HG03520 (cell line): ENCODE measurements around the gene MAPK9.
"Not testable (repeated sequence)": the region's sequence is repeated elsewhere in the genome, so short reads cannot be mapped to it uniquely, and the experiment has no call there.

Experiments
- ATAC-seq: cut with Tn5 transposase; IDR thresholded peaks from one replicate; pipeline ENCODE4 v1.9.1; 2021; ENCODE audit warnings: mild to moderate bottlenecking, moderate library complexity; ENCODE audit not compliant: unreplicated experiment

The MAPK9 gene

GRCh38 chr5:180241600-180241999 lies 50.3 kb downstream of the MAPK9 start:
- no peak for ATAC-seq

- ATAC-seq = no peak
These were observed 53.3 kb downstream of the MAPK9 start for GRCh38 chr5:180238631-180239030.

- no peak for ATAC-seq
These were observed 56.0 kb downstream of the MAPK9 start for GRCh38 chr5:180235846-180236245.

GRCh38 chr5:180235077-180235476 lies 56.8 kb downstream of the MAPK9 start:
- no peak for ATAC-seq

GRCh38 chr5:180234271-180234670 lies 57.6 kb downstream of the MAPK9 start:
- no peak for ATAC-seq

GRCh38 chr5:180233729-180234128 lies 58.2 kb downstream of the MAPK9 start:
- ATAC-seq = no peak

GRCh38 chr5:180230017-180230416 lies 61.9 kb downstream of the MAPK9 start:
- ATAC-seq = no peak

- ATAC-seq = no peak
These were observed 69.8 kb downstream of the MAPK9 start for GRCh38 chr5:180222056-180222455.

GRCh38 chr5:180217797-180218196 lies 74.1 kb downstream of the MAPK9 start:
- no peak for ATAC-seq

GRCh38 chr5:180216646-180217171 lies 75.2 kb downstream of the MAPK9 start:
- no peak for ATAC-seq

GRCh38 chr5:180215783-180216630 lies 75.9 kb downstream of the MAPK9 start:
- no peak for ATAC-seq

- no peak for ATAC-seq
These were observed 76.8 kb downstream of the MAPK9 start for GRCh38 chr5:180214870-180215770.

- no peak for ATAC-seq
These were observed 78.2 kb downstream of the MAPK9 start for GRCh38 chr5:180213657-180214207.

GRCh38 chr5:180213256-180213600 lies 78.7 kb downstream of the MAPK9 start:
- ATAC-seq = no peak

- no peak for ATAC-seq
These were observed 79.3 kb downstream of the MAPK9 start for GRCh38 chr5:180212363-180213255.

- ATAC-seq = no peak
These were observed 80.2 kb downstream of the MAPK9 start for GRCh38 chr5:180211761-180212035.

GRCh38 chr5:180210961-180211760 lies 80.7 kb downstream of the MAPK9 start:
- ATAC-seq = no peak

- ATAC-seq = not testable (repeated sequence)
These were observed 81.8 kb downstream of the MAPK9 start for GRCh38 chr5:180210077-180210476.

- ATAC-seq = no peak
These were observed 82.7 kb downstream of the MAPK9 start, which contains the start of gene RASGEF1C for GRCh38 chr5:180209137-180209581. RASGEF1C (minus strand) TSS chr5:180209211; CDS start chr5:180138052, 71,159 bp downstream.
